Uterus (tissue), 4 donors: ENCODE results near the gene SCCPDH. TPM values are rescaled to one million over a fixed set of nuclear protein-coding genes. Genes with fewer than 3 reads are reported as not detected.
"Not testable (repeated sequence)": the region's sequence is repeated elsewhere in the genome, so short reads cannot be mapped to it uniquely, and the experiment has no call there.

ENCODE experiments used
- DNase-seq, 2 donors: peaks; one replicate each; pipeline ENCODE4 v3.0.0-alpha.2; 2019 to 2020
- H3K27ac ChIP-seq, 2 donors: fragments of 200-600 bp; sonication (generic); 1 replicate in 1 of 2; 2 replicates in 1 of 2; pipeline ENCODE4 v1.5.1; 2016 to 2018
- H3K27me3 ChIP-seq, 2 donors: fragments of 200-600 bp; sonication (generic); one replicate each; pipeline ENCODE4 v1.5.1; 2018 to 2019; ENCODE audit warnings: control low read depth in 1 of 2
- H3K36me3 ChIP-seq, 2 donors: fragments of 200-600 bp; sonication (generic); one replicate each; pipeline ENCODE4 v1.5.1; 2019; ENCODE audit warnings: control low read depth in 1 of 2
- H3K4me1 ChIP-seq, 2 donors: fragments of 200-600 bp; sonication (generic); one replicate each; pipeline ENCODE4 v1.5.1; 2018 to 2019; ENCODE audit warnings: control low read depth in 1 of 2
- H3K4me3 ChIP-seq, 2 donors: fragments of 200-600 bp; sonication (generic); 1 replicate in 1 of 2; 2 replicates in 1 of 2; pipeline ENCODE4 v1.5.1; 2018 to 2019; ENCODE audit warnings: mild to moderate bottlenecking in 1 of 2
- H3K9me3 ChIP-seq, 2 donors: fragments of 200-600 bp; sonication (generic); one replicate each; pipeline ENCODE4 v1.5.1; 2019; ENCODE audit warnings: control low read depth in 1 of 2
- CTCF ChIP-seq, 4 experiments: fragments of 200-600 bp in 2 of 4; fragments of 450-650 bp in 2 of 4; sonication (generic) in 2 of 4; IDR thresholded peaks; one replicate each; pipeline ENCODE4 v1.5.1; 2016 to 2019; ENCODE audit warnings: antibody characterized with exemption in 4 of 4, mild to moderate bottlenecking in 2 of 4, moderate library complexity in 1 of 4
- POLR2A ChIP-seq, 2 donors: fragments of 450-650 bp; IDR thresholded peaks; one replicate each; pipeline ENCODE4 v1.6.1; 2016; ENCODE audit warnings: antibody characterized with exemption in 2 of 2, mild to moderate bottlenecking in 1 of 2, moderate library complexity in 1 of 2
- intact Hi-C: fragments of 100-400 bp; cut with DNase I; formaldehyde crosslinking; loops from one replicate; pipeline ENCODE4 v1.15.1; 2023; ENCODE audit warnings: low total_unique reads
- total RNA-seq, 4 donors: library from RNA; depleted of rRNA in 3 of 4; stranded (reverse); fragments of >200 nt in 3 of 4; gene quantifications; one replicate each; pipeline versions ENCODE4 v1.1.0 to v1.2.4, GENCODE V29; 2014 to 2023
- donor health status: DM: yes; HTN: yes; CAD: no.

SCCPDH gene
- total RNA-seq, 4 donors from 2014 or later = 12.9 to 53.4 (median 22.1) TPM

GRCh38 chr1:246735735-246736134 is 11.5 kb downstream of the SCCPDH start:
- Histone ChIP-seq H3K4me1 (no peaks in the 10 kb centered on the region), H3K27me3 (no peaks in the 10 kb centered on the region), H3K4me3 (no peak overlapping the region), H3K36me3 (no peaks in the 10 kb centered on the region), H3K9me3 (no peaks in the 10 kb centered on the region), H3K27ac (no peak overlapping the region)
- intact Hi-C loops = no loop called here
- no peak for TF ChIP-seq POLR2A (IDR thresholded peaks at IDR 0.05)
- DNase-seq = no peak

- H3K27ac ChIP-seq = no peak overlapping the region
- TF ChIP-seq CTCF (IDR thresholded peaks at IDR 0.05) (no peak), POLR2A (IDR thresholded peaks at IDR 0.05) (no peak)
- H3K4me3 ChIP-seq = no peak overlapping the region
- H3K4me1 ChIP-seq = no peaks in the 10 kb centered on the region
- H3K36me3 ChIP-seq = no peaks in the 10 kb centered on the region
- H3K9me3 ChIP-seq = no peaks in the 10 kb centered on the region
- no peak for DNase-seq
- intact Hi-C loops = no loop called here
- no peaks in the 10 kb centered on the region for H3K27me3 ChIP-seq
These were observed 18.2 kb downstream of the SCCPDH start for GRCh38 chr1:246742396-246742795.

- H3K9me3 ChIP-seq, H3K4me3 ChIP-seq, H3K27me3 ChIP-seq, DNase-seq, H3K4me1 ChIP-seq, H3K36me3 ChIP-seq, intact Hi-C loops, H3K27ac ChIP-seq: not testable (repeated sequence)
These were observed 21.9 kb downstream of the SCCPDH start for GRCh38 chr1:246746155-246746554.

GRCh38 chr1:246748006-246748405 is 23.8 kb downstream of the SCCPDH start:
- intact Hi-C loops = no loop called here
- no peaks in the 10 kb centered on the region for H3K4me1 ChIP-seq
- H3K9me3 ChIP-seq = no peaks in the 10 kb centered on the region
- TF ChIP-seq CTCF (IDR thresholded peaks at IDR 0.05) (no peak), POLR2A (IDR thresholded peaks at IDR 0.05) (no peak)
- no peak overlapping the region for H3K4me3 ChIP-seq
- H3K27ac ChIP-seq = no peak overlapping the region
- H3K36me3 ChIP-seq = no peaks in the 10 kb centered on the region
- DNase-seq = no peak
- H3K27me3 ChIP-seq = no peaks in the 10 kb centered on the region

GRCh38 chr1:246748867-246749266 is 24.7 kb downstream of the SCCPDH start:
- no peak for DNase-seq
- Histone ChIP-seq H3K4me3 (no peak overlapping the region), H3K9me3 (no peaks in the 10 kb centered on the region), H3K36me3 (no peaks in the 10 kb centered on the region), H3K4me1 (no peaks in the 10 kb centered on the region), H3K27me3 (no peaks in the 10 kb centered on the region), H3K27ac (no peak overlapping the region)
- intact Hi-C loops = no loop called here
- TF ChIP-seq POLR2A (IDR thresholded peaks at IDR 0.05) (no peak), CTCF (IDR thresholded peaks at IDR 0.05) (no peak)

- intact Hi-C loops = no loop called here
- no peak for DNase-seq
- Histone ChIP-seq H3K4me1 (no peaks in the 10 kb centered on the region), H3K4me3 (no peak overlapping the region), H3K27ac (no peak overlapping the region), H3K9me3 (no peaks in the 10 kb centered on the region), H3K36me3 (no peaks in the 10 kb centered on the region), H3K27me3 (no peaks in the 10 kb centered on the region)
- no peak for TF ChIP-seq CTCF (IDR thresholded peaks at IDR 0.05)
- TF ChIP-seq POLR2A (IDR thresholded peaks at IDR 0.05) = no peak
These were observed 26.5 kb downstream of the SCCPDH start for GRCh38 chr1:246750752-246751151.
